ENCODE measurements around the gene FCHSD2. TPM values are rescaled to one million over a fixed set of nuclear protein-coding genes. Genes with fewer than 3 reads are reported as not detected.

FCHSD2 gene
- total and polyA plus RNA-seq, 2 experiments from 2014 or later: 9.1 to 19.8 TPM

DNA sequence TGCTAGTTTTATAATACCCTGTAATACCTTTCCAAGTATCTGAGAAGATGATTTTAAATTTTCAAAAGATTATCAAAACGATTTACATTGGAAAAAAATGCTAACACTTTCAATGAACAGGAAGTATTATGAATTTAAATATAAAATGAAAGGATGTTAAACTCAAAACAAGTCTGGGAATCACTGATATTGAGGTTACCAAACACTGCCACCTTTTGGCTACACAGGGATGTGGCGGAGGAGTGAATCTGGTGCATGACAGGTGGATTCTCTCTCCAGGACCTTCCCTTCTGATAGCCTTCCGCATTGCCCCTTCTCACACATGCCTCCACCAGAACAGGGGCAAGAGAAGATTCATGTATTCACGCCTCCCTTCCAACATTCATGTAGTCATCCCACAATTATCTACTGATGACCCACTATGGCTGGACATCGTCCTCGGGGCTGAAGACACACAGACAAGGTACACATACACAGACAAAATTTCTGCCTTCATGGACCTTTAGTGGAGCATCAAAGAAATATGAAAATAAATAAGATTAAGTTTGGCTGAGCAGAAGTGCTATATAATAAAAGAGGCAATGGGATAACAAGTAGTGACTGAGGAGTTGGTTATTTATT is 293.2 kb downstream of the FCHSD2 start:
- Histone ChIP-seq H3K27ac (no peak overlapping the region), H3K27me3 (replicated peaks; ENCODE audit: insufficient read depth) (no peaks in the 10 kb centered on the region), H3K9me2 (ENCODE audit: insufficient read depth) (no peaks in the 10 kb centered on the region), H3K9me3 (ENCODE audit: low read depth) (no peaks in the 10 kb centered on the region), H3K4me3 (no peak overlapping the region), H3K4me2 (ENCODE audit: unreplicated experiment) (no peak overlapping the region), H3K4me1 (ENCODE audit: insufficient read depth) (no peaks in the 10 kb centered on the region), H3F3A (ENCODE audit: insufficient read depth) (no peaks in the 10 kb centered on the region), H3K36me3 (ENCODE audit: low read depth) (no peaks in the 10 kb centered on the region), H3K9ac (no peak overlapping the region), H4K20me1 (ENCODE audit: insufficient read depth) (no peaks in the 10 kb centered on the region), H2AFZ (no peak overlapping the region), H3K79me2 (ENCODE audit: insufficient read depth) (no peaks in the 10 kb centered on the region)
- TF ChIP-seq EZH2 (IDR thresholded peaks at IDR 0.05; ENCODE audit: insufficient read depth, poor library complexity, severe bottlenecking) (no peak), EZH2phosphoT487 (IDR thresholded peaks at IDR 0.05; ENCODE audit: insufficient read depth, low read depth) (no peak)
- WGBS, 2 experiments (ENCODE audit: low coverage in 1 of 2, low lambda C conversion rate in 2 of 2, missing lambda C conversion rate in 2 of 2): 73 to 75% methylated on average over 6 of the region's 6 CpGs
- in situ Hi-C loops (cut with MboI): loop anchor here (25.0 kb wide), 1 partner anchor 438 kb away; no protein-coding TSS in a partner anchor
- DNase-seq: peak; percentile 56

GRCh38 chr11:72844356-72844755 is 297.8 kb downstream of the FCHSD2 start:
- Histone ChIP-seq H3K79me2 (ENCODE audit: insufficient read depth) (no peaks in the 10 kb centered on the region), H3K36me3 (ENCODE audit: low read depth) (no peaks in the 10 kb centered on the region), H2AFZ (no peak overlapping the region), H3K27me3 (replicated peaks; ENCODE audit: insufficient read depth) (no peaks in the 10 kb centered on the region), H3K9me3 (ENCODE audit: low read depth) (no peaks in the 10 kb centered on the region), H3K27ac (no peak overlapping the region), H3K4me1 (ENCODE audit: insufficient read depth) (peaks cover 8% of the 10 kb centered on the region), H3K4me3 (no peak overlapping the region), H3K4me2 (ENCODE audit: unreplicated experiment) (no peak overlapping the region), H4K20me1 (ENCODE audit: insufficient read depth) (no peaks in the 10 kb centered on the region), H3K9ac (no peak overlapping the region), H3F3A (ENCODE audit: insufficient read depth) (peaks cover 21% of the 10 kb centered on the region), H3K9me2 (ENCODE audit: insufficient read depth) (no peaks in the 10 kb centered on the region)
- in situ Hi-C loops (cut with MboI): loop anchor here (25.0 kb wide), 1 partner anchor 443 kb away; no protein-coding TSS in a partner anchor
- WGBS, 2 experiments (ENCODE audit: low coverage in 1 of 2, low lambda C conversion rate in 2 of 2, missing lambda C conversion rate in 2 of 2): 59 to 71% methylated on average over 4 of the region's 4 CpGs
- DNase-seq: no peak
- TF ChIP-seq EZH2 (IDR thresholded peaks at IDR 0.05; ENCODE audit: insufficient read depth, poor library complexity, severe bottlenecking) (no peak), EZH2phosphoT487 (IDR thresholded peaks at IDR 0.05; ENCODE audit: insufficient read depth, low read depth) (no peak)

DNA sequence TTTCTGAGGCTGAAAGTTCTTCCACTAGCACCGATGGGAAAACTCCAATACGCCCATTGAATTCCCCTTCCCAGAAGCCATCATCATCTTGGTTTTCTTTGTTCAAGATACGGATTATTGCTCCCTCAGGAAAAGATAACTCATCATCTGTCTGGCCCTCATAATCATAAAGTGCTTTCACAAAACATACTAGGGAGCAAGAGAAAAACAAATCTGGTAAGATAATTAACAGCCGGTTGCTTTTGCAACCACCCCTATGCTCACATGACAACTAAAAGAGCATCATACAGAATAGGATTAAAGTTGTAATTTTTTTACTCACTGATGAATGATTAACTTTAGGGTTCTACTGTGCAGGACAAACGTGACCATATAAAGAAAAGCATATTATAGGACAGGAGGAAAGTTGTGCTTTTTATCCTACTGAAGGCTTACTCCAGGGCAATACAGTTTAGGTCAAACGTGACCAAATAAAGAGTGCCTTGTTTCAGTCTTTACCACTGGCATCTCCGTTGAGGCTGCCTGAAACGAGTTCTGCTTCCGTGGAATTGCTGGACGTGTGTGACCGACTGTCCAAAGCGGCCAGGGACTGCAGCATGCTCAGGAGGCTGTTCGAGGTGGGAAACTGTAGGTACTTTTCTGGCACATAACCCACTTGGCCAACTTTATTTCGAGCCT is 299.3 kb downstream of the FCHSD2 start:
- Histone ChIP-seq H3K4me1 (ENCODE audit: insufficient read depth) (peaks cover 24% of the 10 kb centered on the region), H3K9me2 (ENCODE audit: insufficient read depth) (no peaks in the 10 kb centered on the region), H3K36me3 (ENCODE audit: low read depth) (no peaks in the 10 kb centered on the region), H4K20me1 (ENCODE audit: insufficient read depth) (no peaks in the 10 kb centered on the region), H3K4me2 (ENCODE audit: unreplicated experiment) (no peak overlapping the region), H3K27ac (no peak overlapping the region), H3K79me2 (ENCODE audit: insufficient read depth) (no peaks in the 10 kb centered on the region), H3K27me3 (replicated peaks; ENCODE audit: insufficient read depth) (no peaks in the 10 kb centered on the region), H3K4me3 (no peak overlapping the region), H3K9ac (no peak overlapping the region), H2AFZ (no peak overlapping the region), H3K9me3 (ENCODE audit: low read depth) (no peaks in the 10 kb centered on the region), H3F3A (ENCODE audit: insufficient read depth) (peaks cover 36% of the 10 kb centered on the region)
- DNase-seq: no peak
- in situ Hi-C loops (cut with MboI): loop anchor here (25.0 kb wide), 1 partner anchor 445 kb away; no protein-coding TSS in a partner anchor
- WGBS, 2 experiments (ENCODE audit: low coverage in 1 of 2, low lambda C conversion rate in 2 of 2, missing lambda C conversion rate in 2 of 2): 93 to 95% methylated on average over 14 of the region's 14 CpGs
- TF ChIP-seq EZH2phosphoT487 (IDR thresholded peaks at IDR 0.05; ENCODE audit: insufficient read depth, low read depth) (no peak), EZH2 (IDR thresholded peaks at IDR 0.05; ENCODE audit: insufficient read depth, poor library complexity, severe bottlenecking) (no peak)

DNA sequence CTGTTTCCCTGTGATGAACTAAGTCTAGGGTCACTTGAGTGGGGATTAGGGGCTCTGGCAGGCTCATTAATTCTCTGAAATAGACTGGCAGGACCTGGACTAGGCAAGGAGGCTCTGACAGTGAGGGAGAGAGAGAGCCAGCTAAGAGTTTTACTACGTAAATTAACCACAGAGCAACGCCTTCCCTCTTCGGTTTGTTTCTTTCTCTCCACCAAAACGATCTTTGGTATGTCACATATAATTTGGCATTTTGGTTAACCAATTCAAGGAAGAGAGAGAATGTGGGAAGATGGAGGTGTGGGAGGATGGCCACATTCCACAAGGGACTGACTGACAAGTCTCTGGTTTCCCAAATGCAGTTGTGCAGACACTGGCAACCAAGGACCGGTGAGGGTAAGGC is 300.0 kb downstream of the FCHSD2 start:
- Histone ChIP-seq H4K20me1 (ENCODE audit: insufficient read depth) (no peaks in the 10 kb centered on the region), H3K4me3 (no peak overlapping the region), H3K9me3 (ENCODE audit: low read depth) (no peaks in the 10 kb centered on the region), H3K79me2 (ENCODE audit: insufficient read depth) (no peaks in the 10 kb centered on the region), H3K4me2 (ENCODE audit: unreplicated experiment) (no peak overlapping the region), H2AFZ (no peak overlapping the region), H3F3A (ENCODE audit: insufficient read depth) (peaks cover 43% of the 10 kb centered on the region), H3K9ac (no peak overlapping the region), H3K27me3 (replicated peaks; ENCODE audit: insufficient read depth) (no peaks in the 10 kb centered on the region), H3K27ac (no peak overlapping the region), H3K4me1 (ENCODE audit: insufficient read depth) (peaks cover 24% of the 10 kb centered on the region), H3K36me3 (ENCODE audit: low read depth) (no peaks in the 10 kb centered on the region), H3K9me2 (ENCODE audit: insufficient read depth) (no peaks in the 10 kb centered on the region)
- 89 to 99% methylated on average over 5 of the region's 5 CpGs for WGBS, 2 experiments (ENCODE audit: low coverage in 1 of 2, low lambda C conversion rate in 2 of 2, missing lambda C conversion rate in 2 of 2)
- TF ChIP-seq EZH2 (IDR thresholded peaks at IDR 0.05; ENCODE audit: insufficient read depth, poor library complexity, severe bottlenecking) (no peak), EZH2phosphoT487 (IDR thresholded peaks at IDR 0.05; ENCODE audit: insufficient read depth, low read depth) (no peak)
- no peak for DNase-seq
- in situ Hi-C loops (cut with MboI): loop anchor here (25.0 kb wide), 1 partner anchor 445 kb away; no protein-coding TSS in a partner anchor

Data from GM23248 (cell line).